GM23338 (cell line): Measurements from ENCODE around the gene SEZ6L. TPM values are rescaled to one million over a fixed set of nuclear protein-coding genes. Genes with fewer than 3 reads are reported as not detected.

Experiments
- ATAC-seq: fragments of 200-7000 bp; cut with Tn5 transposase; 3 replicates; pipeline ENCODE4 v1.9.1; 2020
- DNase-seq: peaks from one replicate; pipeline ENCODE4 v3.0.0-alpha.2; 2015; ENCODE audit warnings: low spot score
- H2AFZ ChIP-seq: fragments of 200-600 bp; sonication (generic); 2 replicates; pipeline ENCODE4 v1.8.0; 2016; ENCODE audit warnings: antibody characterized with exemption, mild to moderate bottlenecking, moderate library complexity
- H3F3A ChIP-seq: fragments of 200-600 bp; sonication (generic); replicated peaks from 2 replicates; pipeline ENCODE4 v1.8.0; 2017; ENCODE audit warnings: antibody characterized with exemption, mixed run types, low read depth
- H3K27ac ChIP-seq: fragments of 200-600 bp; sonication (generic); 2 replicates; pipeline ENCODE4 v1.6.1; 2016; ENCODE audit warnings: low read depth
- H3K27me3 ChIP-seq: fragments of 200-600 bp; sonication (generic); 2 replicates; pipeline ENCODE4 v1.8.0; 2016; ENCODE audit warnings: mild to moderate bottlenecking, mixed run types, moderate library complexity; ENCODE audit not compliant: insufficient read depth
- H3K36me3 ChIP-seq: fragments of 200-600 bp; sonication (generic); 2 replicates; pipeline ENCODE4 v1.8.0; 2016; ENCODE audit warnings: mild to moderate bottlenecking; ENCODE audit not compliant: insufficient read depth
- H3K4me1 ChIP-seq: fragments of 200-600 bp; sonication (generic); 2 replicates; pipeline ENCODE4 v1.8.0; 2016; ENCODE audit warnings: mild to moderate bottlenecking, moderate library complexity; ENCODE audit not compliant: insufficient read depth
- H3K4me2 ChIP-seq: fragments of 200-600 bp; sonication (generic); 2 replicates; pipeline ENCODE4 v1.7.1; 2017; ENCODE audit warnings: mixed run types
- H3K4me3 ChIP-seq: fragments of 200-600 bp; sonication (generic); 2 replicates; pipeline ENCODE4 v1.6.1; 2016; ENCODE audit warnings: mixed run types
- H3K79me2 ChIP-seq: fragments of 200-600 bp; sonication (generic); replicated peaks from 2 replicates; pipeline ENCODE4 v1.8.0; 2017; ENCODE audit warnings: mild to moderate bottlenecking; ENCODE audit not compliant: insufficient read depth
- H3K9me2 ChIP-seq: fragments of 200-600 bp; sonication (generic); 2 replicates; pipeline ENCODE4 v1.8.0; 2017; ENCODE audit not compliant: insufficient read depth
- H4K20me1 ChIP-seq: fragments of 200-600 bp; sonication (generic); replicated peaks from 2 replicates; pipeline ENCODE4 v1.8.0; 2017; ENCODE audit warnings: mild to moderate bottlenecking; ENCODE audit not compliant: insufficient read depth
- H3K27ac Mint-ChIP-seq: 2 replicates; pipeline ENCODE4 v1.8.0; 2020; ENCODE audit warnings: inconsistent platforms, mild to moderate bottlenecking, moderate library complexity, mixed read lengths
- H3K27me3 Mint-ChIP-seq: 3 replicates; pipeline ENCODE4 v1.8.0; 2022; ENCODE audit warnings: low read depth, mild to moderate bottlenecking, moderate library complexity, mixed read lengths, inconsistent platforms; ENCODE audit not compliant: insufficient read depth, poor library complexity
- H3K36me3 Mint-ChIP-seq: 3 replicates; pipeline ENCODE4 v1.8.0; 2021; ENCODE audit warnings: low read depth, mild to moderate bottlenecking, inconsistent platforms, moderate library complexity, mixed read lengths
- H3K4me1 Mint-ChIP-seq: 3 replicates; pipeline ENCODE4 v1.8.0; 2020; ENCODE audit warnings: mild to moderate bottlenecking, inconsistent platforms, mixed read lengths
- H3K4me3 Mint-ChIP-seq: 3 replicates; pipeline ENCODE4 v1.8.0; 2021; ENCODE audit warnings: moderate library complexity, mild to moderate bottlenecking, inconsistent platforms, mixed read lengths
- H3K9me3 Mint-ChIP-seq: 3 replicates; pipeline ENCODE4 v1.8.0; 2020; ENCODE audit warnings: moderate library complexity, mild to moderate bottlenecking, inconsistent platforms, mixed read lengths
- CREB1 ChIP-seq: fragments of 250-450 bp; sonication (Bioruptor Pico); IDR thresholded peaks from 2 replicates; pipeline ENCODE4 v1.5.0; 2020; ENCODE audit warnings: low read depth, mild to moderate bottlenecking, moderate library complexity
- ETS1 ChIP-seq: IDR thresholded peaks from 2 replicates; pipeline ENCODE4 v1.6.1; 2016; ENCODE audit warnings: antibody characterized with exemption
- JUNB ChIP-seq: IDR thresholded peaks from one replicate; pipeline ENCODE4 v1.6.1; 2016; ENCODE audit warnings: antibody characterized with exemption; ENCODE audit not compliant: unreplicated experiment
- POLR2AphosphoS5 ChIP-seq: IDR thresholded peaks from 2 replicates; pipeline ENCODE4 v1.6.1; 2016; ENCODE audit warnings: antibody characterized with exemption, low read depth
- ZNF114 ChIP-seq: fragments of 250-450 bp; sonication (Bioruptor Pico); IDR thresholded peaks from 2 replicates; pipeline ENCODE4 v1.5.0; 2020; ENCODE audit warnings: mild to moderate bottlenecking, moderate library complexity
- ZNF331 ChIP-seq: fragments of 250-450 bp; sonication (Bioruptor Pico); IDR thresholded peaks from 2 replicates; pipeline ENCODE4 v1.5.0; 2020; ENCODE audit warnings: low read depth, mild to moderate bottlenecking, moderate library complexity
- ZNF462 ChIP-seq: fragments of 250-450 bp; sonication (Bioruptor Pico); IDR thresholded peaks from 2 replicates; pipeline ENCODE4 v1.5.0; 2020; ENCODE audit warnings: mild to moderate bottlenecking, moderate library complexity
- polyA plus RNA-seq: library from polyadenylated mRNA; unstranded; fragments of >200 nt; fragmentation: Nextera tagmentation; extraction: Ambion mirVana; gene quantifications from 2 replicates; pipeline ENCODE4 v1.2.1, GENCODE V29; 2016
- total RNA-seq: library from RNA; depleted of rRNA; stranded (reverse); fragments of >200 nt; shearing (Covaris generic); gene quantifications from 2 replicates; pipeline ENCODE4 v1.2.3, GENCODE V29; 2014

The SEZ6L gene
- total and polyA plus RNA-seq, 2 experiments from 2014 or later = 0.13 to 0.24 TPM

- TF ChIP-seq ZNF462 (CRISPR knock-in tag) (no peak), CREB1 (CRISPR knock-in tag) (no peak), ZNF331 (CRISPR knock-in tag) (no peak)
These were observed 170.5 kb downstream of the SEZ6L start (continued) for GRCh38 chr22:26339755-26340154.

GRCh38 chr22:26342745-26343410, 173.6 kb downstream of the SEZ6L start:
- Histone ChIP-seq H3K4me1 (no peaks in the 10 kb centered on the region), H3K79me2 (no peaks in the 10 kb centered on the region), H3K4me2 (no peak overlapping the region), H4K20me1 (peaks cover 4% of the 10 kb centered on the region; the same call in 1 of the 2 replicates), H3K27ac (no peak overlapping the region), H3K27me3 (no peaks in the 10 kb centered on the region), H3K9me2 (0 out of 2 replicates have a peak, but pooled peaks cover 3% of the 10 kb centered on the region), H2AFZ (no peak overlapping the region), H3K36me3 (no peaks in the 10 kb centered on the region), H3K4me3 (no peak overlapping the region), H3F3A (no peaks in the 10 kb centered on the region)
- ATAC-seq (no peak), DNase-seq (no peak)
- H3K27me3 Mint-ChIP-seq = peaks cover 2% of the 10 kb centered on the region
- H3K9me3 Mint-ChIP-seq = no peaks in the 10 kb centered on the region; the same call in 2 of the 3 replicates
- no peak overlapping the region for H3K27ac Mint-ChIP-seq
- no peaks in the 10 kb centered on the region for H3K36me3 Mint-ChIP-seq
- no peak overlapping the region for H3K4me3 Mint-ChIP-seq
- H3K4me1 Mint-ChIP-seq = no peaks in the 10 kb centered on the region
- TF ChIP-seq ZNF114 (CRISPR knock-in tag) (no peak), JUNB (no peak), ZNF462 (CRISPR knock-in tag) (no peak), POLR2AphosphoS5 (no peak), ETS1 (no peak)
